SK-N-SH treated with all-trans-retinoic acid at 6 μM for 48 hours (cell line): ENCODE results near the gene RNF111.

Experiments
- ATAC-seq: fragments of 200-7000 bp; cut with Tn5 transposase; 3 replicates; pipeline ENCODE4 v1.9.1; 2020; ENCODE audit warnings: mild to moderate bottlenecking, moderate library complexity
- ARNTL ChIP-seq: fragments of 450-650 bp; formaldehyde crosslinking; IDR thresholded peaks from 2 replicates; pipeline ENCODE4 v1.5.0; 2020; ENCODE audit warnings: low read depth, mild to moderate bottlenecking, moderate library complexity, borderline replicate concordance
- CREB5 ChIP-seq: fragments of 250-450 bp; sonication (Bioruptor Pico); IDR thresholded peaks from 2 replicates; pipeline ENCODE4 v1.5.1; 2020; ENCODE audit warnings: low read depth, mild to moderate bottlenecking, moderate library complexity
- CSDC2 ChIP-seq: fragments of 250-450 bp; sonication (Bioruptor Pico); IDR thresholded peaks from 2 replicates; pipeline ENCODE4 v1.5.0; 2020; ENCODE audit warnings: mild to moderate bottlenecking, moderate library complexity
- CSRNP3 ChIP-seq: fragments of 250-450 bp; sonication (Bioruptor Pico); IDR thresholded peaks from 2 replicates; pipeline ENCODE4 v1.5.1; 2021; ENCODE audit warnings: mild to moderate bottlenecking, moderate library complexity
- GLIS3 ChIP-seq: fragments of 250-450 bp; sonication (Bioruptor Pico); IDR thresholded peaks from 2 replicates; pipeline ENCODE4 v1.5.0; 2020; ENCODE audit warnings: mild to moderate bottlenecking, moderate library complexity
- ISL1 ChIP-seq: fragments of 250-450 bp; sonication (Bioruptor Pico); IDR thresholded peaks from 2 replicates; pipeline ENCODE4 v2.1.2; 2022; ENCODE audit warnings: mild to moderate bottlenecking, moderate library complexity
- OSR1 ChIP-seq: fragments of 250-450 bp; sonication (Bioruptor Pico); IDR thresholded peaks from 2 replicates; pipeline ENCODE4 v1.8.0; 2022; ENCODE audit warnings: moderate library complexity, mild to moderate bottlenecking, inconsistent platforms
- PPARA ChIP-seq: fragments of 250-450 bp; sonication (Bioruptor Pico); IDR thresholded peaks from 2 replicates; pipeline ENCODE4 v1.5.0; 2020; ENCODE audit warnings: mild to moderate bottlenecking, borderline replicate concordance
- RARB ChIP-seq: fragments of 250-450 bp; sonication (Bioruptor Pico); IDR thresholded peaks from 2 replicates; pipeline ENCODE4 v1.8.0; 2021; ENCODE audit warnings: mild to moderate bottlenecking, moderate library complexity
- SNAI2 ChIP-seq: fragments of 250-450 bp; sonication (Bioruptor Pico); IDR thresholded peaks from 2 replicates; pipeline ENCODE4 v1.5.0; 2020; ENCODE audit warnings: mild to moderate bottlenecking, moderate library complexity
- TCF4 ChIP-seq: fragments of 250-450 bp; sonication (Bioruptor Pico); IDR thresholded peaks from 2 replicates; pipeline ENCODE4 v1.8.0; 2021; ENCODE audit warnings: mild to moderate bottlenecking, moderate library complexity, borderline replicate concordance
- ZC3H10 ChIP-seq: fragments of 250-450 bp; sonication (Bioruptor Pico); IDR thresholded peaks from 2 replicates; pipeline ENCODE4 v1.5.1; 2021; ENCODE audit warnings: mild to moderate bottlenecking, moderate library complexity
- ZFP3 ChIP-seq: fragments of 250-450 bp; sonication (Bioruptor Pico); IDR thresholded peaks from 2 replicates; pipeline ENCODE4 v1.5.0; 2020; ENCODE audit warnings: mild to moderate bottlenecking, moderate library complexity
- ZFP30 ChIP-seq: fragments of 450-650 bp; formaldehyde crosslinking; IDR thresholded peaks from 2 replicates; pipeline ENCODE4 v1.5.0; 2022; ENCODE audit warnings: mild to moderate bottlenecking, moderate library complexity
- ZNF70 ChIP-seq: fragments of 450-650 bp; formaldehyde crosslinking; IDR thresholded peaks from 2 replicates; pipeline ENCODE4 v1.5.0; 2020; ENCODE audit warnings: mild to moderate bottlenecking, moderate library complexity
- ZNF8 ChIP-seq: fragments of 450-650 bp; formaldehyde crosslinking; IDR thresholded peaks from 2 replicates; pipeline ENCODE4 v1.5.0; 2020; ENCODE audit warnings: mild to moderate bottlenecking, moderate library complexity
- TF ChIP-seq, protein P1 (sequence below): fragments of 250-450 bp; sonication (Bioruptor Pico); IDR thresholded peaks from 2 replicates; pipeline ENCODE4 v1.8.0; 2021; ENCODE audit warnings: low read depth, mild to moderate bottlenecking, moderate library complexity, borderline replicate concordance
- TF ChIP-seq, protein P2 (sequence below): fragments of 250-450 bp; sonication (Bioruptor Pico); IDR thresholded peaks from 2 replicates; pipeline ENCODE4 v1.5.0; 2020; ENCODE audit warnings: mild to moderate bottlenecking, moderate library complexity
- TF ChIP-seq, protein P3 (sequence below): fragments of 250-450 bp; sonication (Bioruptor Pico); IDR thresholded peaks from 2 replicates; pipeline ENCODE4 v1.8.0; 2020; ENCODE audit warnings: mild to moderate bottlenecking, moderate library complexity, borderline replicate concordance

The RNF111 gene

GRCh38 chr15:59028387-59028955, 41.0 kb downstream of the RNF111 start:
- no peak for ATAC-seq

GRCh38 chr15:59029554-59029953, 42.1 kb downstream of the RNF111 start:
- ATAC-seq, result no peak
- TF ChIP-seq ZC3H10 (CRISPR knock-in tag) (no peak), OSR1 (no peak), ZFP30 (CRISPR knock-in tag) (no peak), GLIS3 (CRISPR knock-in tag) (no peak), CREB5 (CRISPR knock-in tag) (no peak), ZFP3 (CRISPR knock-in tag) (no peak), SNAI2 (CRISPR knock-in tag) (no peak), ZNF70 (no peak), TCF4 (CRISPR knock-in tag) (no peak), CSRNP3 (no peak), CSDC2 (no peak), ISL1 (CRISPR knock-in tag) (no peak), ZNF8 (CRISPR knock-in tag) (no peak), ARNTL (CRISPR knock-in tag) (no peak), RARB (no peak), PPARA (CRISPR knock-in tag) (no peak)
- TF ChIP-seq, protein P1, sequence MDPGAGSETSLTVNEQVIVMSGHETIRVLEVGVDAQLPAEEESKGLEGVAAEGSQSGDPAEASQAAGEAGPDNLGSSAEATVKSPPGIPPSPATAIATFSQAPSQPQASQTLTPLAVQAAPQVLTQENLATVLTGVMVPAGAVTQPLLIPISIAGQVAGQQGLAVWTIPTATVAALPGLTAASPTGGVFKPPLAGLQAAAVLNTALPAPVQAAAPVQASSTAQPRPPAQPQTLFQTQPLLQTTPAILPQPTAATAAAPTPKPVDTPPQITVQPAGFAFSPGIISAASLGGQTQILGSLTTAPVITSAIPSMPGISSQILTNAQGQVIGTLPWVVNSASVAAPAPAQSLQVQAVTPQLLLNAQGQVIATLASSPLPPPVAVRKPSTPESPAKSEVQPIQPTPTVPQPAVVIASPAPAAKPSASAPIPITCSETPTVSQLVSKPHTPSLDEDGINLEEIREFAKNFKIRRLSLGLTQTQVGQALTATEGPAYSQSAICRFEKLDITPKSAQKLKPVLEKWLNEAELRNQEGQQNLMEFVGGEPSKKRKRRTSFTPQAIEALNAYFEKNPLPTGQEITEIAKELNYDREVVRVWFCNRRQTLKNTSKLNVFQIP, result no peak
- TF ChIP-seq, protein P2, sequence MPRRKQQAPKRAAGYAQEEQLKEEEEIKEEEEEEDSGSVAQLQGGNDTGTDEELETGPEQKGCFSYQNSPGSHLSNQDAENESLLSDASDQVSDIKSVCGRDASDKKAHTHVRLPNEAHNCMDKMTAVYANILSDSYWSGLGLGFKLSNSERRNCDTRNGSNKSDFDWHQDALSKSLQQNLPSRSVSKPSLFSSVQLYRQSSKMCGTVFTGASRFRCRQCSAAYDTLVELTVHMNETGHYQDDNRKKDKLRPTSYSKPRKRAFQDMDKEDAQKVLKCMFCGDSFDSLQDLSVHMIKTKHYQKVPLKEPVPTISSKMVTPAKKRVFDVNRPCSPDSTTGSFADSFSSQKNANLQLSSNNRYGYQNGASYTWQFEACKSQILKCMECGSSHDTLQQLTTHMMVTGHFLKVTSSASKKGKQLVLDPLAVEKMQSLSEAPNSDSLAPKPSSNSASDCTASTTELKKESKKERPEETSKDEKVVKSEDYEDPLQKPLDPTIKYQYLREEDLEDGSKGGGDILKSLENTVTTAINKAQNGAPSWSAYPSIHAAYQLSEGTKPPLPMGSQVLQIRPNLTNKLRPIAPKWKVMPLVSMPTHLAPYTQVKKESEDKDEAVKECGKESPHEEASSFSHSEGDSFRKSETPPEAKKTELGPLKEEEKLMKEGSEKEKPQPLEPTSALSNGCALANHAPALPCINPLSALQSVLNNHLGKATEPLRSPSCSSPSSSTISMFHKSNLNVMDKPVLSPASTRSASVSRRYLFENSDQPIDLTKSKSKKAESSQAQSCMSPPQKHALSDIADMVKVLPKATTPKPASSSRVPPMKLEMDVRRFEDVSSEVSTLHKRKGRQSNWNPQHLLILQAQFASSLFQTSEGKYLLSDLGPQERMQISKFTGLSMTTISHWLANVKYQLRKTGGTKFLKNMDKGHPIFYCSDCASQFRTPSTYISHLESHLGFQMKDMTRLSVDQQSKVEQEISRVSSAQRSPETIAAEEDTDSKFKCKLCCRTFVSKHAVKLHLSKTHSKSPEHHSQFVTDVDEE (CRISPR knock-in tag), result no peak
- TF ChIP-seq, protein P3, sequence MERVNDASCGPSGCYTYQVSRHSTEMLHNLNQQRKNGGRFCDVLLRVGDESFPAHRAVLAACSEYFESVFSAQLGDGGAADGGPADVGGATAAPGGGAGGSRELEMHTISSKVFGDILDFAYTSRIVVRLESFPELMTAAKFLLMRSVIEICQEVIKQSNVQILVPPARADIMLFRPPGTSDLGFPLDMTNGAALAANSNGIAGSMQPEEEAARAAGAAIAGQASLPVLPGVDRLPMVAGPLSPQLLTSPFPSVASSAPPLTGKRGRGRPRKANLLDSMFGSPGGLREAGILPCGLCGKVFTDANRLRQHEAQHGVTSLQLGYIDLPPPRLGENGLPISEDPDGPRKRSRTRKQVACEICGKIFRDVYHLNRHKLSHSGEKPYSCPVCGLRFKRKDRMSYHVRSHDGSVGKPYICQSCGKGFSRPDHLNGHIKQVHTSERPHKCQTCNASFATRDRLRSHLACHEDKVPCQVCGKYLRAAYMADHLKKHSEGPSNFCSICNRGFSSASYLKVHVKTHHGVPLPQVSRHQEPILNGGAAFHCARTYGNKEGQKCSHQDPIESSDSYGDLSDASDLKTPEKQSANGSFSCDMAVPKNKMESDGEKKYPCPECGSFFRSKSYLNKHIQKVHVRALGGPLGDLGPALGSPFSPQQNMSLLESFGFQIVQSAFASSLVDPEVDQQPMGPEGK (CRISPR knock-in tag), result no peak

More at GRCh38 chr15:59028387-59028955, 41.0 kb downstream of the RNF111 start:
- TF ChIP-seq RARB (no peak), TCF4 (CRISPR knock-in tag) (no peak), ZFP3 (CRISPR knock-in tag) (no peak), ZNF8 (CRISPR knock-in tag) (no peak), PPARA (CRISPR knock-in tag) (no peak), ISL1 (CRISPR knock-in tag) (no peak)
- TF ChIP-seq, protein P3 (CRISPR knock-in tag), result no peak

DNA sequence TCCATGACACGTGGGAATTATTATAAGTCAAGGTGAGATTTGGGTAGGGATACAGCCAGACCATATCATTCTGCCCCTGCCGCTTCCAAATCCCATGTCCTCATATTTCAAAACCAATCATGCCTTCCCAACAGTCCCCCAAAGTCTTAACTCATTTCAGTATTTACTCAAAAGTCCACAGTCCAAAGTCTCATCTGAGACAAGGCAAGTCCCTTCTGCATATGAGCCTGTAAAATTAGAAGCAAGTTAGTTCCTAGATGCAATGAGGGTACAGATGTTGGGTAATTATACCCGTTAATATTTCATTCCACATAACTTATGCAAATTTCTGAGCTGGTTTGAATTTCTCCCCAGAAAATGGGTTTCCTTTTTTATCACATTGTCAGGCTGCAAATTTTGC, 47.7 kb downstream of the RNF111 start:
- no peak for TF ChIP-seq ZFP3 (CRISPR knock-in tag)
- ATAC-seq, result no peak
